WI38 (cell line): ENCODE results near the gene APIP.

Source experiments
- H3K4me3 ChIP-seq: 2 replicates; pipeline ENCODE4 v1.5.1; 2011; ENCODE audit warnings: low read depth, mild to moderate bottlenecking, control low read depth, low read length
- CTCF ChIP-seq: IDR thresholded peaks from 2 replicates; pipeline ENCODE4 v1.5.1; 2012; ENCODE audit warnings: low read depth, mild to moderate bottlenecking, control low read depth, low read length

Gene APIP

GRCh38 chr11:34909955-34910354 is 6.2 kb downstream of the APIP start:
- TF ChIP-seq CTCF, result no peak
- no peak overlapping the region for H3K4me3 ChIP-seq

DNA sequence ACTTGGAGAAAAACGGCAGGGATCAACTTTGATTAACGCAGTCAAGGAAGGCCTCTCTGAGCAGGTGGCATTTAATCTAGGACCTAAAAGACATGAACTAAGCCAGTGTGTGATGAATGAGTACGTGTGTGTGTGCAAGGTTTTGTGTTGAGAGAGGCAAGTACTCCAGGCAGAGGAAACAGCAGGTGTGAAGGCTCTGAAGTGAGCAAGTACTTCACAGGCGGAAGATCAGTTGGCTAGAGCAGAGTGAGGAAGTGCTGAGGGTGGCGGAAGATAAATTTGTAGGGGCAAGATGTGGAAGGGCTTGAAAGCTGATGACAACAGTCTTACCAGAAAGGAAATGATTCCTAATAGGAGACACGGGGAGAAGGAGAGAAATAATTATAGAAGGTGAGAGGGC is 6.8 kb downstream of the APIP start:
- no peak overlapping the region for H3K4me3 ChIP-seq
- no peak for TF ChIP-seq CTCF

DNA sequence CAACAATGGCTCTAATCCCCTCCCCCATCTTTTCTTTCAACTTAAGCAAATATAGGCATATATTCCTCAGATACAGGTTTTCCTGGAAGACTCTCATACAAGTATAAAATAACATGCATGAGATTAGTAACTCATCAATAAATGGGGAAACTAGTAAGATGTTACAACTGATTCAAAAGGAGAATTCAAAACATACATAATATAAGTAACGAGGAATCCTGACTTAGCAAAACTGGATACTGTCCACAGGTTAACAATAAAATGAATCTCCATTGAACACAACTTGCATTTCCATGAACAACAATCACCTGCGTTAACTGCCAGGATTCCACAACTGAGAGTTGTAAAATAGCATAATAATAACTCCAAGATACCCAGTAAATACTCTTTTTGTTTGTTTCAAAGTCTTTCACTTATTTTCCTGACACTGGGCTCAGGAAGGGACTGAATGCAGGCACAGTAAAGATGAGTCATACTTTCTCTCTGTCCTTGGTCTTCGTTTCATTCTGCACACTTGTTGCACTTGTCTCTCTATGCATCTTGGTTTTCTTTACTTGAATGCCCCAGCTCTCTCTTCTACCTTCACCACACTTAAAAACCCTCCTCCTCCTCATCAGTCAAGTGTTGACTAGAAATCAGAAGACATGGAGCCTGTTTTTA is 8.1 kb downstream of the APIP start:
- no peak for TF ChIP-seq CTCF
- H3K4me3 ChIP-seq, result no peak overlapping the region

DNA sequence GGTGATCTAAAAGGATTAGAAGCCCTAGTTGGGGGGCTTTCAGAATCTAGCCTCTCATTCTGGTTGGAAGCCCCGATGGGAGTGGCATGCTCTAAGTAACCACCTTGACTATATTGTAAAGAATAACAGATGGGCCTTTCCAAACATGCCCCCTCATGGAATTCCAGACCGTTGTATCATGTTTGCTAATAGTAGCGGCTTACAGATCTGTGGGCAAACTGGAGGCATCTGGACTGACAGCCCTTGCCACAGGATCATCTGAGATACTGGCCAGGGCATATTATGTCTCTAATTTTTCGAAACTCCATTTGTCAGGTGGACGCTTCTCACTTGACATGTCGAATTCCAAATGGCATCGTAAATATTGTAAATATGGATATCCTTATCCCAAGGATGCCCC is 10.5 kb downstream of the APIP start:
- H3K4me3 ChIP-seq, result no peak overlapping the region
- TF ChIP-seq CTCF, result no peak

- H3K4me3 ChIP-seq, result no peak overlapping the region
- TF ChIP-seq CTCF, result no peak
Measured at GRCh38 chr11:34904421-34904955, 11.7 kb downstream of the APIP start.

- TF ChIP-seq CTCF, result no peak
- H3K4me3 ChIP-seq, result no peak overlapping the region
Measured at GRCh38 chr11:34899633-34900016, 16.6 kb downstream of the APIP start.

- H3K4me3 ChIP-seq, result no peak overlapping the region
- TF ChIP-seq CTCF, result no peak
Measured at GRCh38 chr11:34898474-34898873, 17.7 kb downstream of the APIP start.
